GM18951 (cell line): ENCODE data around the gene STAU1.
A peak's percentile ranks its signal among the peaks of the same experiment; 100 is the strongest.

Experiments used
- POLR2A ChIP-seq: IDR thresholded peaks from 4 replicates; pipeline ENCODE4 v1.6.1; 2011; ENCODE audit warnings: mild to moderate bottlenecking; ENCODE audit not compliant: insufficient read length, insufficient read depth; ENCODE audit errors: extremely low read depth
- in situ Hi-C: fragments of 300-500 bp; cut with MboI; formaldehyde crosslinking; loops from one replicate; pipeline ENCODE4 v1.12.0; 2022; ENCODE audit warnings: low sequenced_read_pairs, mixed read lengths, inconsistent platforms; ENCODE audit not compliant: unreplicated experiment

Gene STAU1, protein sequence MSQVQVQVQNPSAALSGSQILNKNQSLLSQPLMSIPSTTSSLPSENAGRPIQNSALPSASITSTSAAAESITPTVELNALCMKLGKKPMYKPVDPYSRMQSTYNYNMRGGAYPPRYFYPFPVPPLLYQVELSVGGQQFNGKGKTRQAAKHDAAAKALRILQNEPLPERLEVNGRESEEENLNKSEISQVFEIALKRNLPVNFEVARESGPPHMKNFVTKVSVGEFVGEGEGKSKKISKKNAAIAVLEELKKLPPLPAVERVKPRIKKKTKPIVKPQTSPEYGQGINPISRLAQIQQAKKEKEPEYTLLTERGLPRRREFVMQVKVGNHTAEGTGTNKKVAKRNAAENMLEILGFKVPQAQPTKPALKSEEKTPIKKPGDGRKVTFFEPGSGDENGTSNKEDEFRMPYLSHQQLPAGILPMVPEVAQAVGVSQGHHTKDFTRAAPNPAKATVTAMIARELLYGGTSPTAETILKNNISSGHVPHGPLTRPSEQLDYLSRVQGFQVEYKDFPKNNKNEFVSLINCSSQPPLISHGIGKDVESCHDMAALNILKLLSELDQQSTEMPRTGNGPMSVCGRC

GRCh38 chr20:49187851-49188641 lies at the start of gene STAU1:
TSS of gene STAU1 (minus strand) at chr20:49188334. CDS start at chr20:49166201, 22,133 bp downstream.
- in situ Hi-C loops, result no loop called here
- TF ChIP-seq POLR2A, result peak; percentile 84

- no peak for TF ChIP-seq POLR2A
- in situ Hi-C loops, result no loop called here
Observed at GRCh38 chr20:49237531-49237930, 49.4 kb upstream of the STAU1 start.

GRCh38 chr20:49236301-49236700 lies 48.2 kb upstream of the STAU1 start:
- no peak for TF ChIP-seq POLR2A
- in situ Hi-C loops, result no loop called here

DNA sequence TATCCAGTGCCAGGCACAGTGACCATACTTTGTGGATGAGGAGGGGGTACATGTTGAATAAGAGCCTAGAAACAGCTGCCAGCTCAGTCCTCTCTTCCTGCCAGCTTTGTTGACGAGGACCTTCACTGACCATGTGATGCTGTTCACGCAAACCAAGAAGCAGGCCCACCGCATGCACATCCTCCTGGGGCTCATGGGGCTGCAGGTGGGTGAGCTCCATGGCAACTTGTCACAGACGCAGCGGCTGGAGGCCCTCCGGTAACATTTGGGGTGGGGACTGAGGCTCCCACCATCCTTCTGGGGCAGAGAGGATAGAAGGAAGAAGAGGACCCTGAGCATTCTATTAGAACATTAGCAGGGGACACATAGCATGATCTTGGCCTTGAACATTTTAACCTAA lies 46.7 kb upstream of the STAU1 start:
- TF ChIP-seq POLR2A, result no peak
- in situ Hi-C loops, result no loop called here

GRCh38 chr20:49233226-49233625 lies 45.1 kb upstream of the STAU1 start:
- TF ChIP-seq POLR2A, result no peak
- in situ Hi-C loops, result no loop called here

DNA sequence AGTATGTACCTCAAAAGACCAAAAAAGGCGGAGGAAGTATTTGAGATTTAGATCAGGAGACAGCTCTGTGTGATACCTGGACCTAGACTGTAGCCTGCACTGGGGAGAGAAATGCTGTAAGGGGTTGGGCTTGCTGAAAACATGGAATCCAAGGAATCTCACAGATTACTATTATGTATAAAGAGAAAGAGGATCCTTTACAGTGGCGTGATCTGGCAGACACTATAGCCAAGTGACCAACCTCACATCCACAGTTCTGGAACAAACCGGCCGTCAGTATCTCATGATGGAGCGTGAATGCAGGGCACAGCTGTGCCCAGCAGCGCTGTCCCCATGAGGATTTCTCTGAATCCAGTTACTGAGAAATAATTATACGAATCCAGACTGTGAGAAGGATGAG lies 43.3 kb upstream of the STAU1 start:
- in situ Hi-C loops, result no loop called here
- TF ChIP-seq POLR2A, result no peak

- in situ Hi-C loops, result no loop called here
- TF ChIP-seq POLR2A, result no peak
Observed at GRCh38 chr20:49230561-49231133, 42.5 kb upstream of the STAU1 start.

DNA sequence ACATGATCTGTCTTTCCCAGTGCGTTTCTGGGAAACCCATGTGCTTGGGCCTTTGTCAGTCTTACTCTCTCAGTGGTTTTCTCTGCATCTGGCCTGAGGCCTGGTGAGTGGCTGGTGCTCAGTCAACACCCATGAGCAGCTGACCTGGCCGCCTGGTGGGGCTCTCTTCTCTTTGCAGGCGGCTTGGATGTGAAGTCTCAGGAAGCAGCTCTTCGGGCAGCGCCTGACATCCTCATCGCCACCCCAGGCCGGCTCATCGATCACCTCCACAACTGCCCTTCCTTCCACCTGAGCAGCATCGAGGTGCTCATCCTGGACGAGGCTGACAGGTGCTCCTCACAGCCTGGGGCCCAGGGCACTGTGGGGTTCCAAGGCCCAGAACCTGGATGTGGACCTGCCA lies 41.9 kb upstream of the STAU1 start:
- in situ Hi-C loops, result no loop called here
- TF ChIP-seq POLR2A, result no peak

DNA sequence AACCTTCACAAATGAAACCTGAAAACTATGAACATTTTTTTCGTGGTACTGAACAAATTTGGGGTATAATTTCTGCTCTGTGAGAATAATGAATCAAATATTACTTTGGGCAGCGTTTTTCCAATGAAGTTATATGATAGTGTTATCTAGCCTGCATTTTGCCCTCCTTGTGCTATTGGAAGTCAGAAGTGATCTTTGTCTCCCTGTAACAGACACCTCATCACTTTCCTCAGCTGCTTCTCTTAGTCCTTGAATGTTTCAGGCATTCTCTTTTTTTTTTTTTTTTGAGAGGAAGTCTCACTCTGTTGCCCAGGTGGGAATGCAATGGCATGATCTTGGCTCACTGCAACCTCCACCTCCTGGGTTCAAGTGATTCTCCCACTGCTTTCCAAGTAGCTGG lies 41.2 kb upstream of the STAU1 start:
- TF ChIP-seq POLR2A, result no peak
- in situ Hi-C loops, result no loop called here

DNA sequence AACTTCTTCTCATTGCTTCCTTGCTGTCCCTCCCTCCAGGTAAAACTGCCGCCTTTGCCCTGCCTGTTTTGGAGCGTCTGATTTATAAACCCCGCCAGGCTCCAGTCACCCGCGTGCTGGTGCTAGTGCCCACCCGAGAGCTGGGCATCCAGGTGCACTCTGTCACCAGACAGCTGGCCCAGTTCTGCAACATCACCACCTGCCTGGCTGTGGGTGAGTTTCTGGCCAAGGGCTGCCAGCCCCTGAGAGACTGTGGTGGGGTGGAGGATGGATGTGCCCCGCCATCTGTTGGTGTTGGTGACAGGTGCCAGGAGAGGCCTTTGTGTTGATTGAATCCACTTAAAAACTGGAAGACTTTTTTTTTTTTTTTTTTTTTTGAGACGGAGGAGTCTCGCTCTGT lies 40.5 kb upstream of the STAU1 start:
- TF ChIP-seq POLR2A, result no peak
- in situ Hi-C loops, result no loop called here

- no peak for TF ChIP-seq POLR2A
- in situ Hi-C loops, result no loop called here
Observed at GRCh38 chr20:49225896-49226295, 37.8 kb upstream of the STAU1 start.

DNA sequence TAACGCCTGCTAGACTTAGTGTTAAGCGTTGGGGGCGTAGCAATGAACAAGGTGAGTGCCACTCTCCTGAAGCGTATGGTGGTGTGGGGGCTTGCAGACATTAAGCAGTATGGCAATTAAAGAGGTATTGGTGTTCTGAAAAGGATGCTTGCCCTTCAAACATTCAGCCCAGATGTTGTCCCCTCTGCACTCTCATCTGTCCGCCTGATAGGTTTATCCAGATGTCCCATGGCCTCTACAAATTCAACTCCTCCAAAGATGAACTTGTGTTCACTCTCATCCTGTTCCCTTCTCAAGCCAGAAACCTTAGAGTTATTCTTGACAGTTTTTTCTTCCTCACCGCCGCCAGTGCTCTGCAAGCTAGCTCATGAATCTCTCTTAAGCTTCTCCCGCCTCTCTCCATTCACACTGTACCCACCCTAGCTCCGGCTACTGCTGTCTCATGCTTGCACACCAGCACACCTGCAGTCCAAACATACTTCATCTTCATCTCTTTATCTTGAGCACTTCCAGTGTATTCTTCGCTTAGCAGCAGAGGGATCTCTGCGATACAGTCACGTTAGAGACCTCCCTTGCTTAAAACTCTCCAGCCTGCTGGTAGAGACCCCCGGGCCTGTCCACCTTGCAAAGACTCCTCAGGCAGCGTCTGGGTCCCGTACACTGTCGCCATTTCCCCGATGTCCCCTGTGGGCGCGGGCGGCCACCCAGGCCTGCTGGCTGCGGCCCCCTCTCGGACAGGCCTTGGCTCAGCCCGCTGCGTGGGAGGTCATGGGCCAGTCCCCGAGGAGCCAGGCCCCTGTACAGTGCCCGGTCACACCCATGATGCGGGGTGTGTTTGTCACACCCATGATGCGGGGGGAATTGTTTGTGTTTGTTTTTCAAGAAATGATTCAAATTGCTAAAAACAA lies 32.0 kb upstream of the STAU1 start:
- TF ChIP-seq POLR2A, result no peak
- in situ Hi-C loops, result no loop called here
